Endometrial microvascular endothelial cells (primary cell): ENCODE measurements around the gene ZNF804B. TPM values are rescaled to one million over a fixed set of nuclear protein-coding genes. Genes with fewer than 3 reads are reported as not detected.
"Not testable (repeated sequence)": the region's sequence is repeated elsewhere in the genome, so short reads cannot be mapped to it uniquely, and the experiment has no call there.

Experiments used
- in situ Hi-C: cut with HindIII; loops from 2 replicates; pipeline ENCODE4 v1.10.0; 2017; ENCODE audit warnings: low sequenced_read_pairs, low pct_unique_long_range_greater_than_20kb; ENCODE audit errors: inconsistent ontology term
- total RNA-seq: library from RNA; depleted of rRNA; stranded (reverse); fragments of >200 nt; gene quantifications from one replicate; pipeline ENCODE4 v1.2.3, GENCODE V29; 2015; ENCODE audit errors: inconsistent ontology term

Gene ZNF804B
- total RNA-seq, 1 donor from 2014 or later, result not detected

DNA sequence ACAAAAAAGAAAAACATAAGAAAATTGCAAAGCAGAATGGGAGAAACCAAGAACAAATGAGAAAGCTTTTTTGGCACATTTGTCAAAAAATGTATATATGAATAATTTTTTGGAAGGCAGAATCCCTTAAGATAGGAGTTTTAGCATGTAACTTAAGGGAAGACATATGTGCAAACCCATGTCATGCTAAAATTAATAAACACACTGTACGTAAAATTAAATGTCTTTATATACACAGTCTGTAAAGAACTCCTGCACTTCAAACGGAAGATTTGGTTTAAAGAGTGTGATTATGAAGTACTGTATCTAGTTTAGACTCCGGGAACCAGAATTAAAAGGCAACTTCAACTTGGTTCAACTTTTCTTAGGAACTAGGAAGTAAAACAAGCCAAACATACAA is 405.9 kb downstream of the ZNF804B start:
- in situ Hi-C loops, result no loop called here

DNA sequence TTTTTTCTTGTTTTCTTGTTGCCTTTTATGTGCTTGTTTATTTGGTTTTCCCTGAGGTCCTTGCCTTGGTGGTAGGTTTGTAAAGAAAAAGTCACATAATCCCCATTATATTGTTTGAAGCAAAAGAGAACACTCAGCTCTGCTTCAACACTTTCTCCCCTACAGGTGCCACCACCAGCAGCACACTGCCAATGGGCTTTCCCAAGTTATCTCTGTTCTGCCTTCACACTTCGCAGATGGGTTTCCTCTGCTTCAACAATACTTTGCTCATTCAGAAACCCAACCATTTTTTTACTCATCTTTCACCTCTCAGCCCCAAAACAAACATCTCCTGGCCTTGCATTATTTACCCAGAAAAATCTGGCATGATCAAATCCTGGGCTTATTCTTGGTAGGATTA is 411.1 kb downstream of the ZNF804B start:
- in situ Hi-C loops, result no loop called here

DNA sequence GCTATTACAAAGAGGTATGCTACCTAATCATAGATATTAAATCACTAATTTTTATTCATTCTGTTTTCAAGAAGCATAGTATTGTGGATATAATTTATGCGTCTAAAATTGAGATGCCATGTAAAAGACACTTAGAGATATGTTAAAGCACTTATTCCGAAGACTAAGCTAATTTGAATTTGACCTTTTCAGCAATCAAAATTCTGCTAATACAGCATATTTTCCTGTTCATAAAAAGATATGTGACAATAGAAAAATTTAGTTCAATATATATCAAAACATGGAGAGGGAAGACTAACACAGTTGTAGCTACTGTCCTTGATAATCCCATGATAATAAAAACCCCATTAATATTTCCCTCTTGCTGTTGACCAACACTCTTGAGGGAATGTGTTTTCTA is 422.6 kb downstream of the ZNF804B start:
- in situ Hi-C loops, result no loop called here

GRCh38 chr7:89183712-89184111 is 424.2 kb downstream of the ZNF804B start:
- in situ Hi-C loops, result no loop called here

DNA sequence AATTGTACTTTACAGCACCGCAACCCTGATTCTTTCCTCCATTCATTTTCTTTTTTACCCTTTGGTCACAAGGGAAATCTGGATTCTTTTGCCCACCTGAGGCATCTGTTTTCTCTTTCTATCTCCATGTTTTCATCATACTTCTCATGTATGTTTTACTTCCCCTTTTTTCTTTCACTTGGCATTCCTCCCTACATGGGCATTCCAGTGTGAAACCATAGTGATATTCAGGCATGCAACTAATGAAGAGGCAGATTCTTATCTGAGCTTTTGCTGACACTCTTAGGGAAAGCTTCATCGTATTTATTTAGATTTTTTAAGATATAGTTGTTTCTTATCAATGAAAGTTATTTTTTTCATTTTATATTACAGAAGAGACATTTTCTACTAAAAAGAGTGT is 441.3 kb downstream of the ZNF804B start:
- in situ Hi-C loops, result no loop called here

DNA sequence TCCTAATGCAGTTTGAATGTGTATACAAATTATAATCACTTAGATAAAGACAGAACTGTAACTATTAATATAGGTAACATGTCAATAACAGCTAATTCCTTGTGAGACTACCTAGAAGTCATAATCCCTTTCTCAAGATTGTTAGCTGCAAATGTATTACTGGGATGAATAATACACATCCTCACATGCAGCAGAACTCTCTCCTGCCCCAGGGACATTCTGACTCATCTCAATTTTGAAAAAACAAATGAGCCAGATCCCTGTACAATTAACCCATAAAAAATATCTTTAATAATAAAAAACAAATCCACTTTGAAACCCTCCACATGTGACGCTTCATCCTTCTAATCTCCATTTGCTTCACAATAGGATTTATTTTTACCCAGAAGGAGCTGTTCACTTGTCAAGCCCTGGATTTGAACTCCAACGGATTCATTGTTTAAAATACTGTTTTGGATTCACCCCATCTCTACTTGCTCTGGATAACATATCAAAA is 464.4 kb downstream of the ZNF804B start:
- in situ Hi-C loops, result no loop called here

DNA sequence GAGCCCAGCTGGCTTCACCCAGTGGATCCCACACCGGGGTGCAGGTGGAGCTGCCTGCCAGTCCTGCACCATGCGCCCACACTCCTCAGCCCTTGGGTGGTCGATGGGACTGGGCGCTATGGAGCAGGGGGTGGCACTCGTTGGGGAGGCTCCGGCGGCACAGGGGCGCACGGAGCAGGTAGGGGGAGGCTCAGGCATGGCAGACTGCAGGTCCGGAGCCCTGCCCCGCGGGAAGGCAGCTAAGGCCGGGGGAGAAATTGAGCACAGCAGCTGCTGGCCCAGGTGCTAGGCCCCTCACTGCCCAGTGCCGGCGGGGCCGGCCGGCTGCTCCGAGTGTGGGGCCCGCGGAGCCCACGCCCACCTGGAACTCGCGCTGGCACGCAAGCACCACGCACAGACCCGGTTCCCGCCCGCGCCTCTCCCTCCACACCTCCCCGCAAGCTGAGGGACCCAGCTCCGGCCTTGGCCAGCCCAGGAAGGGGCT is 469.2 kb downstream of the ZNF804B start:
- in situ Hi-C loops, result not testable (repeated sequence)

- in situ Hi-C loops, result no loop called here
Observed at GRCh38 chr7:89238156-89238555, 478.7 kb downstream of the ZNF804B start.

- in situ Hi-C loops, result no loop called here
Observed at GRCh38 chr7:89246196-89246595, 486.7 kb downstream of the ZNF804B start.

GRCh38 chr7:89247207-89247606 is 487.7 kb downstream of the ZNF804B start:
- in situ Hi-C loops, result no loop called here

DNA sequence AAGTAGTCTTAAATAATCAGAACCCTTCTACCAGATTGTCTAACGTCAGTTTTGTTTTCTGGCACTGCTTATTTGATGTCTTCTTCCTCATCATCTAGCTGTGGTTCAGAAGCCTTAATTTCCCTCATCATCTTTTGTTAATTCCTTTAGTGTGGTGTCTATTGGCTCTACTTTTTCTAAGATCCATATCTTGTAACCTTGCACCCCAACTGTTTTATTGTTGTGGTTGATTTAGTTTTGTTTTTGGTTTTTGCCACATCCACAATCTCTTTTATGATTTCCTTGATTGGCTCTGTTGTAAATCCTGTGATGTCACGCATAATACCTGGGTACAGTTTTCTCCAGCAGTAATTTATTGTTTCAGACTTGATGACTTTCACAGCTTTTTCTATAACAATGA is 499.6 kb downstream of the ZNF804B start:
- in situ Hi-C loops, result no loop called here

DNA sequence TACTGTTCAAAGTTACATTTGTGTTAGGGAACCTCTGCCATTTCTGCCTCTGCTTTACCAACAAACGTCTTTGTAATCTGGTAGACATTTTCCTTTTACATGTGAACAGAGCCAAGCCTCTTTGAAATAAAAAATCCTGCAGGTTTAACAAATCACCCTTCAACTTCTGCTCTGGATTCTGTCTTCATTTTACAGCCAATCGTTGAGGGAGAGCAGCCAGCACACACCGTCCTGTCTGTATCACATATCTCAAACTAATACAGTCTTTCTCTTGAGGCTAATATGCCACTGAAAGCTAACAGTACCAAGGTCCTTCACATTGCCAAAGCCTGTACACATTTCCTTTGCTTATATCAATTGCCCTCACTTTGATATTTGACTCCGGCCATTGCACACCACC is 504.6 kb downstream of the ZNF804B start:
- in situ Hi-C loops, result no loop called here

- in situ Hi-C loops, result no loop called here
Observed at GRCh38 chr7:89265631-89266030, 506.1 kb downstream of the ZNF804B start.

GRCh38 chr7:89283302-89283701 is 523.8 kb downstream of the ZNF804B start:
- in situ Hi-C loops, result no loop called here

DNA sequence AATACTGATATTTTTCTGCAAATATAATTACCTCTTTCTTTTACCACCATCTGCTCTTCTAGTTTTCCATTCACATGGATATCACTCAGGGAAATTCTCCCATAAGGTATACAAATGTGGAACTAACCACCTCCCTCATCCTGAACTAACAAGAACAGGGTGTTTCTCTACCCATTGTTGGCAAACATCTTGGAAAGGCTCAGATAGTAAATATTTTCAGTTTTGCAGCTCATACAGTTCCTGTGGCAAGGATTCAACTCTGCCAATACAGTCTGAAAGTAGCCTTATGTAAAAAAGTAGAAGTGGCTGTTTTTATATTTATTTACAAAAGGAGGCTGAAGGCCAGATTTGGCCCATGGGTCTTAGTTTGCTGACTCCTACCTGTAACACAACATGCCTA is 549.0 kb downstream of the ZNF804B start:
- in situ Hi-C loops, result no loop called here

DNA sequence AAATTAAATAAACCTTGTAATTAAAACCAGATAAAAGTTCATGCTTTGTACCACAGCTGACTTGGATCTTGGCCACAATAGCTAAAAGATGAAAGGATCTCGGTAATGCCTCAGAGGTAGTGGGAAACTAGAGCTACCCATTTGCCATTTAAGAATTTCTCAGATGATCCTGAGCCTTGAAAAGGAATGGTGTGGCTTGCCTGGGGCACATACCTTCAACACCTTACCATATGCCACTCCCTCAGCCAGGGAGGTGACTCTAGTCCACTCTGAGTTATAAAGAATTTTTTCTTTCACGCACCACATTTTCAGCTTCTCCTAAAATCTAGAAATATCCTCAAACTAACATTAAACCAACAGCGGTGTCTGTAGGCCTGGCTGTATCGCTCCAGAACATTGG is 552.4 kb downstream of the ZNF804B start:
- in situ Hi-C loops, result no loop called here

- in situ Hi-C loops, result no loop called here
Observed at GRCh38 chr7:89312551-89312950, 553.1 kb downstream of the ZNF804B start.

DNA sequence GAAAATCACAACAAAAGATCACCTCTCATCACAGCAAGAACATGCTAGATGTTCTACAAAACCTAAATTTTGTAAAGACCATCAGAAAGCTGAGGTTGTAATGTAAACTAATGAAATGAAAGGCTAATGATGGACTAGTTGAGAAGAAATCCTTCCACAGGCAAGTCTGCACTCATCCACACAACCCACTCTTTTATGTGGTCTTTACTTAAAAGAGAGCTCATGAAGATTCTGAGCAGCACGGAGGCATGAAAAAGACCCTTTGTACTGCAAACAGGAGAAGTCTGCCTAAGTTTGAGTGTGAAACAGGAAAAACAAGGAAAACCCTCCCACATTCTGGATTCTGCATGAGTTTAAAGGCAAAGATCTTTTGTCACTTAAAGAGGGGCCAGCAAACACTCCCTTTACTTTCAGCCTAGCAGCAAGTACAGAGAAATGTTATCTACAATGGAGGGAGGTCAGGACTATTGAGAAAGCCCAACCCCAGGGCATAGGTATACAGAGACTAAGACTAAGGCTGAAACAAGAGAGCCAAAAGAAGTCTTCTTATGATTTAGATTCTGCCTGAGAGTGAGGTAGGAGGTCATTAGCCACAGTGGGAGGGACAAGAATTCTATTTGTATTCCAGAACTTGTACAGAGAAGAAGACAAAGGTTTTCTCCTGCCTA is 557.2 kb downstream of the ZNF804B start:
- in situ Hi-C loops, result no loop called here

- in situ Hi-C loops, result no loop called here
Observed at GRCh38 chr7:89332026-89332425, 572.5 kb downstream of the ZNF804B start.

DNA sequence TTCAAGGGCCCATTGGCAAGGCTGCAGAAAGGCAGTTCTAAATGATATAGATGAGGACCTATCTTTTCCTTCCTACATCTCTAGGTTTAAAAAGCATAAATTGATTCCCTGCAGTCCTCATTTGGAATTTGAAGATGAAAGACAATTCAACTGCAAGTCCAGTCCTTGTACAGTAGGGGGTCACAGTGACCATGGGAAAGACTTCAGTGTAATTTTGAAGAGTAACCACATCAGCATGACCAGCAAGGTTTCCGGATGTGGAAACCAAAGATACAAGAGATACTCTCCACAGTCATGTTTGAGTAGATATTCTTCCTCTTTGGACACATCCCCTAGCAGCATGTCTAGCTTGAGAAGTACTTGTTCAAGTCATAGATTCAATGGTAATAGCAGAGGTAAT is 575.3 kb downstream of the ZNF804B start:
- in situ Hi-C loops, result no loop called here

DNA sequence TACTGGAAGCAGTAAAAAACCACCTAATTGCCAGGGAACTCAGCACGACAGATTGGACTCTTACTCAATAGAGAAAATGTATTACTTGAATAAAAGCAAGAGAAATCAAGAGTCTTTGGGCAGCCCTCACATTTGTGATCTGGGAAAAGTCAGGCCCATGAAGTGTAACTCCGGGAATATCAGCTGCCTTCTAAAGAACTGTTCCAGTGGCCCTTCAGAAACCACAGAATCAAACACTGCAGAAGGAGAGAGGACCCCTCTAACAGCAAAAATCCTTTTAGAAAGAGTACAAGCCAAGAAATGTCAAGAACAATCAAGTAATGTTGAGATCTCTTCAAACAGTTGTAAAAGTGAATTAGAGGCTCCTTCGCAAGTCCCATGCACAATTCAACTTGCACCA is 576.0 kb downstream of the ZNF804B start:
- in situ Hi-C loops, result no loop called here
